ENCODE results near the gene ACOT9.
A peak's percentile ranks its signal among the peaks of the same experiment; 100 is the strongest.
"Not testable (repeated sequence)": the region's sequence is repeated elsewhere in the genome, so short reads cannot be mapped to it uniquely, and the experiment has no call there.

Gene ACOT9

DNA sequence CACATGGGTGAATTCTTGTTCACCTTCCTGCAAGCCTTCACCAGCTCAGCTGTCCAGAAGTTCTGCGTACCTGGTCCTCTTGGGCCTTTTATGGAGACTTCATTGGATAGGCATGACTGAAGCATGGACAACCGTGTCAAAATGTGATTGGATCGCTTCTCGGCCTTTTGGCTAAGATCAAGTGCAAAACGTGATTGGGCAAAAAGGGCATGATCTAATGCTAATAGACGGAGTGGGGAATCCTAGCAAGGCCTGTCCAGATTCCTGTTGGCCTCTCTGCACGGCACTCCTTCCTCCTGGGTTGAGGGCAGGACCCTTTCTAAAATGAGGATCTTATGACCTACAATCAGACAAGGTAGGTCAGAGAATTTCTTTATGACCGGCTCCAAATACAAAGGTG lies 50.9 kb downstream of the ACOT9 start:
- TF ChIP-seq, protein P1, sequence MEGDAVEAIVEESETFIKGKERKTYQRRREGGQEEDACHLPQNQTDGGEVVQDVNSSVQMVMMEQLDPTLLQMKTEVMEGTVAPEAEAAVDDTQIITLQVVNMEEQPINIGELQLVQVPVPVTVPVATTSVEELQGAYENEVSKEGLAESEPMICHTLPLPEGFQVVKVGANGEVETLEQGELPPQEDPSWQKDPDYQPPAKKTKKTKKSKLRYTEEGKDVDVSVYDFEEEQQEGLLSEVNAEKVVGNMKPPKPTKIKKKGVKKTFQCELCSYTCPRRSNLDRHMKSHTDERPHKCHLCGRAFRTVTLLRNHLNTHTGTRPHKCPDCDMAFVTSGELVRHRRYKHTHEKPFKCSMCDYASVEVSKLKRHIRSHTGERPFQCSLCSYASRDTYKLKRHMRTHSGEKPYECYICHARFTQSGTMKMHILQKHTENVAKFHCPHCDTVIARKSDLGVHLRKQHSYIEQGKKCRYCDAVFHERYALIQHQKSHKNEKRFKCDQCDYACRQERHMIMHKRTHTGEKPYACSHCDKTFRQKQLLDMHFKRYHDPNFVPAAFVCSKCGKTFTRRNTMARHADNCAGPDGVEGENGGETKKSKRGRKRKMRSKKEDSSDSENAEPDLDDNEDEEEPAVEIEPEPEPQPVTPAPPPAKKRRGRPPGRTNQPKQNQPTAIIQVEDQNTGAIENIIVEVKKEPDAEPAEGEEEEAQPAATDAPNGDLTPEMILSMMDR (conservative IDR thresholded peaks at IDR 0.05; ENCODE audit: low read depth, low read length): no peak
- H4K20me1 ChIP-seq (ENCODE audit: insufficient read depth): no peaks in the 10 kb centered on the region
- H3K79me2 ChIP-seq (ENCODE audit: insufficient read depth, low read depth): no peaks in the 10 kb centered on the region
- no peak overlapping the region for H3K4me2 ChIP-seq
- no peaks in the 10 kb centered on the region for H3K27me3 ChIP-seq (ENCODE audit: insufficient read depth, low read depth)
- H3K4me1 ChIP-seq (ENCODE audit: low read depth, poor library complexity, severe bottlenecking): no peaks in the 10 kb centered on the region
- no peak overlapping the region for H2AFZ ChIP-seq (ENCODE audit: low read depth)
- H3K27ac ChIP-seq: no peak overlapping the region
- H3K4me3 ChIP-seq (IDR thresholded peaks at IDR 0.05; ENCODE audit: insufficient read depth, low read depth, low read length): no peak overlapping the region
- no peaks in the 10 kb centered on the region for H3K36me3 ChIP-seq (ENCODE audit: insufficient read depth)
- H3K9ac ChIP-seq: no peak overlapping the region

DNA sequence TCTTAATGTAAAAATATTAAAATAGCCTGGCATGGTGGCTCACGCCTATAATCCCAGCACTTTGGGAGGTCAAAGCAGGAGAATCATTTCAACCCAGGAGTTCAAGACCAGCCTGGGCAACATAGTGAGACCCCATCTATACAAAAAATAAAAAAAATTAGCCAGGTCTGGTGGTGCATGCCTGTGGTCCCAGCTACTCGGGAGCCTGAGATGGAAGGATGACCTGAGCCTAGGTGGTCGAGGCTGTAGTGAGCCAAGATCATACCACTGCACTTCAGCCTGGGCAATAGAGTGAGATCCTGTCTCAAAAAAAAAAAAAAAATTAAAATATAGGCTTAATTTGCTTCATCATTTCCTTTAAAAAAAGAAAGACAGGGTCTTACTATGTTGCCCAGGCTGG lies 66.6 kb downstream of the ACOT9 start:
- not testable (repeated sequence) for H3K36me3 ChIP-seq (ENCODE audit: insufficient read depth); H3K27me3 ChIP-seq (ENCODE audit: insufficient read depth, low read depth); H2AFZ ChIP-seq (ENCODE audit: low read depth); H3K79me2 ChIP-seq (ENCODE audit: insufficient read depth, low read depth); H3K4me2 ChIP-seq; H3K4me3 ChIP-seq (IDR thresholded peaks at IDR 0.05; ENCODE audit: insufficient read depth, low read depth, low read length); H4K20me1 ChIP-seq (ENCODE audit: insufficient read depth); H3K9ac ChIP-seq; H3K27ac ChIP-seq; H3K4me1 ChIP-seq (ENCODE audit: low read depth, poor library complexity, severe bottlenecking)

DNA sequence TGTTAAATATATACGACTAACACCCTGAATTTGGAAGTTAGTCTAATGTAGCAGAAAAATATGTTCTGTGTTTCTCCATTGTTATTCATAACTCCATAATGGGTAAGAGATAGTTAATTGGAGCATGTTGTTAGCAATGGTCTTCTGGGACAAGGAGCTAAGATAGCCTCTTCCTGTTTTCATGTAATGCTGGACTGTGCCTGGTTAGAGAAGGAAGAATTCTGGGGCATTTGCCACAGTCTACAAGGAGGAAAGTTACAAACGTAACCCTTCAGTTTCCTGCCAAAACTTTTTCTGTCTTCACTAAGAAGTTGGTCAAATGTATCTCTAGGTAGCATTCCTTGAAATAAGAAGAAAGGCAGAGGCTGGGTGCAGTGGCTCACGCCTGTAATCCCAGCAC lies 70.0 kb downstream of the ACOT9 start:
- peaks cover 28% of the 10 kb centered on the region; the same call in 1 of the 2 replicates for H3K79me2 ChIP-seq (ENCODE audit: insufficient read depth, low read depth)

DNA sequence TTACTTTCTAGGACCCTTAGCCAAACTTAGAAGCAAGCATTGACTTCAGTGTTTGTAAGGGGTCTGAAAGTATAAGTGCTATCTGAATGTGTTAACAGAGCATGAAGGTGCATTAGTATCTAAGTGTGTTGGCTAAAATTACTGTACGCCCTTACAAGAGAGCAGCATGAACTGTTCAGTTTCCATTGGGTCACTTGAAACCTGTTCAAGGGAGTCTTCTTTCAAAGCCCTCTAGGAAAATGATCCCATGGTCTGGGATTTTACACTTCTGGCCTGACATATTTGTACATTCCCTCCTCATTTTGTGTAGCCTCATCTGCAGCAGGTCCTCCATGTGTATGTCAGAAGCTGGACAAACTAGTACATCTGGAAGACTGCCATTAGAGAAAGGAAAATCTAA lies 72.5 kb downstream of the ACOT9 start:
- H3K4me2 ChIP-seq: no peak overlapping the region
- H3K79me2 ChIP-seq (ENCODE audit: insufficient read depth, low read depth): peaks cover 33% of the 10 kb centered on the region; the same call in 1 of the 2 replicates
- no peak overlapping the region for H3K27ac ChIP-seq
- TF ChIP-seq, protein P1 (conservative IDR thresholded peaks at IDR 0.05; ENCODE audit: low read depth, low read length): no peak
- no peaks in the 10 kb centered on the region for H3K36me3 ChIP-seq (ENCODE audit: insufficient read depth)
- no peak overlapping the region for H3K4me3 ChIP-seq (IDR thresholded peaks at IDR 0.05; ENCODE audit: insufficient read depth, low read depth, low read length)
- H3K9ac ChIP-seq: no peak overlapping the region
- H4K20me1 ChIP-seq (ENCODE audit: insufficient read depth): no peaks in the 10 kb centered on the region
- H3K4me1 ChIP-seq (ENCODE audit: low read depth, poor library complexity, severe bottlenecking): peaks cover 10% of the 10 kb centered on the region
- H2AFZ ChIP-seq (ENCODE audit: low read depth): no peak overlapping the region
- H3K27me3 ChIP-seq (ENCODE audit: insufficient read depth, low read depth): no peaks in the 10 kb centered on the region

More for the DNA sequence above, 70.0 kb downstream of the ACOT9 start:
- TF ChIP-seq, protein P1 (conservative IDR thresholded peaks at IDR 0.05; ENCODE audit: low read depth, low read length): no peak
- Histone ChIP-seq H3K27ac (no peak overlapping the region), H3K4me3 (IDR thresholded peaks at IDR 0.05; ENCODE audit: insufficient read depth, low read depth, low read length) (no peak overlapping the region), H2AFZ (ENCODE audit: low read depth) (no peak overlapping the region), H4K20me1 (ENCODE audit: insufficient read depth) (no peaks in the 10 kb centered on the region), H3K4me2 (no peak overlapping the region), H3K27me3 (ENCODE audit: insufficient read depth, low read depth) (no peaks in the 10 kb centered on the region), H3K36me3 (ENCODE audit: insufficient read depth) (peaks cover 6% of the 10 kb centered on the region; the same call in 1 of the 2 replicates), H3K9ac (no peak overlapping the region), H3K4me1 (ENCODE audit: low read depth, poor library complexity, severe bottlenecking) (peaks cover 4% of the 10 kb centered on the region)

DNA sequence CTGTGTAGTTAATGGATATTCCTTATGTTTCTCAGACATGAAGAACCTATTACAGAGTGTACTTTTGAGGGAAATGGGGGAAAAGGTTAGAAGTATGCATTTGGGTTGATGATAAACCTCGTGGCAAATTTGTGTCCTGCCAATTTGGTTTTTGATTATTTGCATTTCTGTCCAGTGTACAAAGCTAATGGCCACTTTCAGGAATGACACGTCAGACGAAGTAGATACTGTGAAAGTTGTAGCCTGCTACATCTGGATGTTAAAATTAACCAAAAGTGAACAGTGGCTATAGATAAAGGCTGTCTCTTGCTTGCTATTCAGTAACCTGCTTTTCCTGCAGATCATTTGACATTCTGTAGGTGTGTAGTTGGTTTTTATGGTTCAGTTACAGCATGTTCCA lies 74.7 kb downstream of the ACOT9 start:
- Histone ChIP-seq H3K27ac (peak overlapping the region; percentile 88), H2AFZ (ENCODE audit: low read depth) (peak overlapping the region; percentile 52)
- TF ChIP-seq, protein P1 (conservative IDR thresholded peaks at IDR 0.05; ENCODE audit: low read depth, low read length): no peak

More for the DNA sequence above, 74.7 kb downstream of the ACOT9 start:
- H3K4me1 ChIP-seq (ENCODE audit: low read depth, poor library complexity, severe bottlenecking): peaks cover 22% of the 10 kb centered on the region
- H3K9ac ChIP-seq: peak overlapping the region; percentile 89
- no peaks in the 10 kb centered on the region for H4K20me1 ChIP-seq (ENCODE audit: insufficient read depth)
- peak overlapping the region; percentile 84 for H3K4me2 ChIP-seq
- H3K36me3 ChIP-seq (ENCODE audit: insufficient read depth): no peaks in the 10 kb centered on the region
- H3K27me3 ChIP-seq (ENCODE audit: insufficient read depth, low read depth): no peaks in the 10 kb centered on the region
- peaks cover 33% of the 10 kb centered on the region; the same call in 1 of the 2 replicates for H3K79me2 ChIP-seq (ENCODE audit: insufficient read depth, low read depth)
- H3K4me3 ChIP-seq (IDR thresholded peaks at IDR 0.05; ENCODE audit: insufficient read depth, low read depth, low read length): no peak overlapping the region

Measured in KMS-11 (cell line).